CD4-positive, alpha-beta T cell treated with Interleukin-4 for 4 hours (primary cell): ENCODE results near the gene FAM83F.

ENCODE experiments used
- DNase-seq: peaks from one replicate; pipeline ENCODE4 v3.0.0-alpha.2; 2020

FAM83F gene

GRCh38 chr22:39995393-39996252 lies 869 bp downstream of the FAM83F start:
- no peak for DNase-seq

- no peak for DNase-seq
Measured at GRCh38 chr22:39996732-39997131, 2.0 kb downstream of the FAM83F start.

- DNase-seq = no peak
Measured at GRCh38 chr22:39997421-39997820, 2.7 kb downstream of the FAM83F start.

GRCh38 chr22:39997939-39998726 lies 3.4 kb downstream of the FAM83F start:
- no peak for DNase-seq

- DNase-seq = no peak
Measured at GRCh38 chr22:39999144-39999757, 4.5 kb downstream of the FAM83F start.

- DNase-seq = no peak
Measured at GRCh38 chr22:40000171-40000570, 5.4 kb downstream of the FAM83F start.

GRCh38 chr22:40001106-40001505 lies 6.4 kb downstream of the FAM83F start:
- no peak for DNase-seq

GRCh38 chr22:40001800-40002577 lies 7.2 kb downstream of the FAM83F start:
- DNase-seq = no peak

GRCh38 chr22:40002935-40003715 lies 8.4 kb downstream of the FAM83F start:
- DNase-seq = no peak

GRCh38 chr22:40004836-40005235 lies 10.1 kb downstream of the FAM83F start:
- no peak for DNase-seq

- no peak for DNase-seq
Measured at GRCh38 chr22:40006641-40007040, 11.9 kb downstream of the FAM83F start.

- DNase-seq = peak; percentile 6
Measured at GRCh38 chr22:40007853-40008710, 13.3 kb downstream of the FAM83F start.

- no peak for DNase-seq
Measured at GRCh38 chr22:40008726-40009291, 14.1 kb downstream of the FAM83F start.

- no peak for DNase-seq
Measured at GRCh38 chr22:40009292-40009774, 14.6 kb downstream of the FAM83F start.

GRCh38 chr22:40009951-40010671 lies 15.4 kb downstream of the FAM83F start:
- DNase-seq = peak; percentile 6

- DNase-seq = no peak
Measured at GRCh38 chr22:40010746-40011145, 16.0 kb downstream of the FAM83F start.

GRCh38 chr22:40014667-40015248 lies 20.0 kb downstream of the FAM83F start:
- no peak for DNase-seq

GRCh38 chr22:40015358-40015976 lies 20.7 kb downstream of the FAM83F start:
- no peak for DNase-seq

- DNase-seq = no peak
Measured at GRCh38 chr22:40018051-40018450, 23.3 kb downstream of the FAM83F start.
